ENCODE results near the gene CFAP65.

Gene CFAP65

DNA sequence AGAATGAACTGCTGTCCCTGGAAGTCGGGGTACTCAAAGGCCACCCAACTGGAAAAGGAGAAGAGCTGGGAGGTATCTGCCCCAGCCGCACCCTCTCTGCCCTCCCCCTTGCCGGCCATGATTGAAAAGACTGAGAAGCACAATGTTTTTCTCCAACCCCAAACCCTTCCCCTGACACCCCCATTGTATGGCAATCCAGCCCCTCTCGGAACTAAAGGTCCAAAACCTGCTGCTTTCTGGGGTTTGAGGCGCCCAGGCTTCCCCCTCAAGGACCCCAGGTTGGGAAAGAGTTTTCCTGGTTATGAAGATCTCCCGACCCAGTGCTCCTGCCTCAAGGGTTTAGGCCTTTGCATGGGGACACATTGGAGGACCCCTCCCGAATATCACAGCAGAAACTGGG lies 49.1 kb downstream of the CFAP65 start:
- DNase-seq (ENCODE audit: low read depth), result no peak

GRCh38 chr2:218991674-218992168 lies 49.6 kb downstream of the CFAP65 start:
- DNase-seq (ENCODE audit: low read depth), result no peak

DNA sequence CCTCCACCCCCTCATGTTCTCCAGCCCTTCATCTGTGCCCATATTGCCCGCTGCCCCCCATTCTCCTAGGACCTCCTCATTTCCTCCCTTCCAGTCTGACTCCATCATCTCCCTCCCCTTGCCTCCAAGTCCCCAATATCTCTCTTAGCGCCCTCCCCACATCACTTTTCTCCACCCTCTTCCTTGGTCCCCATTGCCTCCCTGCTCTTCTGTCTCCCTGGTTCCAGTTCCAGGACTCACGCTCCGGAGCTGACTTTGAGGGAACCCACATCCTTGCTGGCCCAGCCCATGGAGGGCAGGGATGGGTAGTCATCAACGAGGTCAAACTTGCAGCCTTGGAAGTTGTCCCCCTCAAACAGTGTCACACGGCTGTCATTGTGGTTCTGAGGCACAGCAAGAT lies 50.7 kb downstream of the CFAP65 start:
- no peak for DNase-seq (ENCODE audit: low read depth)

GRCh38 chr2:218990052-218990451 lies 51.3 kb downstream of the CFAP65 start:
- no peak for DNase-seq (ENCODE audit: low read depth)

- DNase-seq (ENCODE audit: low read depth), result no peak
Measured at GRCh38 chr2:218988650-218989049, 52.7 kb downstream of the CFAP65 start.

- DNase-seq (ENCODE audit: low read depth), result no peak
Measured at GRCh38 chr2:218988164-218988563, 53.2 kb downstream of the CFAP65 start.

DNA sequence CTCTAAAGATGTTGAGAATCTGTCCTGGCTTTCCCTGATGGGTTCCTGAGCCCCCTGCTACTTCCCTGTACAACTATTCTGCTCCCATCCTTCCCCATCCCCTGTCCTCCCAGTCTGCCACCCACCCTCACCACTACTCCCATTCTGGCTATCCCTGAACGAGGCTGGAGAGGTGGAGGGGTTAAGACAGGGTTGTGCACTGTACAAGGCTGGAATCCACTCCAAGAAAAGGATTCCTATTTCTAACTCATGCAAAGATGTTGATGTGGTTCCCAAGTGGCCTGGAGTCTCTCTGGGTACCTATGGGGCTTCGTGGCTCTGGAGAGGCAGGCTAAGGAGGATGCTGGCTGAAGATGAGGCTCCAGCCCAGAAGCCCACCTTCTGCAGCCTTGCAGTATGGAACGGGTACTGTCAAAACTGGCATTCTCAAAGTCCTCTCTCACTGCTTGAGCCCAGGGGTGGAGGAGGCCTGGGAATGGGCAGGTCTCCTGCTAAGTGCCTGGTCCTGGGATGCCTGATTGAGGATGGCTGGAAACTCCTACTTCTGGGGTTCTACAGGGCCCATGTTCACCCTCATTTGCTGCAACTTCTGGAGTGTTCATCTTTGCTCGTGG lies 55.1 kb downstream of the CFAP65 start:
- DNase-seq (ENCODE audit: low read depth), result no peak

DNA sequence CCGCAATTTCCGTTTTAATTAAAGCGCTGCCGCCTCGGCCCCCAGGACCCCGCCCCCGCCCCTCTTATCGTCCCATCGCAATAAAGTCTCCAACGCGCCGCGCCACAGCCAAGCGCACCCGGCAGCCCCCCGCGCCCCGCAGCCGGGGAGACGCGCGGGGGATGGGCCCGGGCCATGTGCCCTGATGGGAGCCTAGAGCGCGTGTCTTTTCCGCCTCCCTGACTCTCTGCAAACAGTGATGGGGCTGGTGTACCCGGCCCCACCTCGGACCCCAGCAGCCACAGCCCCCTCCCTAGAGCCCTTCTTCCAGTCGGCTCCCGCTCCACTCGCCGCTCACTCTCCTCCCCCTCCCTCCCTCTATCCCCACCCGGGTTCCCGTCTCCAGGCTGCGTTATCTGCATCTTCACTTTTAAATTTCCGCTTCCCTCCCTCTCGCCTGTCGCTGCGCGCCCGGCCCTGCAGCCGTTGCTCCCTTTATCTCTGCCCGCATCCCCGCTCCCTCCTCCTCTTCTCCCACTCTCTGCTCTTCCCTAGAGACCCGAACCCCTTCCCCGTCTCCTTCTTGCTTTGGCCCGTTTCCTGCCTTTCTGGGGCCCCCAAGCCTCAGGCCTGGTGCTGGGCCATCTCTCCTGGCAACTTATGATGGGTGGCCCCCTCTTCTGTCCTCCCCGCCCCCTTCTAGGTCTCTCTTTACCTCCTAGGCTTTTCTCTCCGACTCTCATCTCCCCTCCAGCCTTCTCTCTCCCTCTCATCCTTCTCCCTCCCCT lies 55.8 kb downstream of the CFAP65 start:
- DNase-seq (ENCODE audit: low read depth), result no peak

DNA sequence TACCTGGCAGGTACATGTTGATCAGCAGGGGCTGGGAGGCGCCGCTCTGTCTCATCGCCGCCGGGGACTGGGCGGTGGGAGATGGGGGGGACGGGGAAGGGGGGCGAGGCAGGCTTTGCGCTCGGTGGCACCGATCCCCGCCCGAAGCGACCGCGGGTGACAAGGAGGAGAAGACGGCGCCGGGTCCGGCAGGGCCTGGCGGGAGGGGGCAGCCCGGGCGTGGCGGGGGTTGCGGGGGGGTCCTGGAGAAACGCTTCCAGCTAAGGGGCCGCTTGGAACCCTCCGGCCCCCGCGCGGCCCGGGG lies 56.3 kb downstream of the CFAP65 start, which contains the start of gene FEV:
Gene FEV (minus strand): TSS at position 164 of the 304 bp plus-strand sequence. CDS start 109 bp downstream, at position 55.
- no peak for DNase-seq (ENCODE audit: low read depth)

DNA sequence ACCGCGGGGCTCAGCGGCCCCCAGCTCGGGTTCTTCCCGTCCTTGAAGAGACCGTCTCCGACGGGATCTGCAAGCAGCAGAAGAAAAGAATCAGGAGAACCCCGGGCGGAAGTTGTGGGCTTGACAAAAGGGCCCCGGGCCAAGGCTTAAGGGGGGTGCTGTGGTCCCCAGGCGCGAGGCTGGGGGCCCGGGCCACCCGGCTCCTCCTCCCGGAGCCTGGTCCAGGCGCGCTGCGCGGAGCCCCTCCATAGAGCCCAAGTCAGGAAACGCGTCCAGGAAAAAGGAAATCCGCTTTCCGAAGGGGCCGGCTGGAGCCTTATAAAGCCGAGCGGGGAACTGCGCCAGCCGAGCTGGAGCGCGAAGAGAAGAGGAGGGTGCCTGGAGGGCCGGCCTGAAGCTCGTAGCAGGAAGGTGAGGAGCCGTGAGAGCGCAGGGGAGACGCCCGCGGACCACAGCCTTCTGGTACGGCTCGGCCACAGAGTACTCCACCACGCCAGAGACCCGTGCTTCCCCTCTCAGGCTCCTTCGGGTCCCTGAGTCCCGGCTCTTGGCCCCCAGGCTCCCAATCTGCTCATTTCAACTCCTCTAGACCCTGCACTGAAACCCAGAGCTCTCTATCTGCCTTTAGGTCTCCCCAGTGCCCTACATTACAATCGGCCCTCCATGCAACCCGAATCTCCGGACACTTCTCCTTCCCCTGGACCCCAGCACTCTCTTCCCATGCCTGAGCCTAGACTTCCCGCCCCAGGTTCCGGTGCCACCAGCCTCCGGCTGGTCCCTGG lies 56.9 kb downstream of the CFAP65 start:
- DNase-seq (ENCODE audit: low read depth), result no peak

- DNase-seq (ENCODE audit: low read depth), result no peak
Measured at GRCh38 chr2:218983934-218984238, 57.4 kb downstream of the CFAP65 start.

DNA sequence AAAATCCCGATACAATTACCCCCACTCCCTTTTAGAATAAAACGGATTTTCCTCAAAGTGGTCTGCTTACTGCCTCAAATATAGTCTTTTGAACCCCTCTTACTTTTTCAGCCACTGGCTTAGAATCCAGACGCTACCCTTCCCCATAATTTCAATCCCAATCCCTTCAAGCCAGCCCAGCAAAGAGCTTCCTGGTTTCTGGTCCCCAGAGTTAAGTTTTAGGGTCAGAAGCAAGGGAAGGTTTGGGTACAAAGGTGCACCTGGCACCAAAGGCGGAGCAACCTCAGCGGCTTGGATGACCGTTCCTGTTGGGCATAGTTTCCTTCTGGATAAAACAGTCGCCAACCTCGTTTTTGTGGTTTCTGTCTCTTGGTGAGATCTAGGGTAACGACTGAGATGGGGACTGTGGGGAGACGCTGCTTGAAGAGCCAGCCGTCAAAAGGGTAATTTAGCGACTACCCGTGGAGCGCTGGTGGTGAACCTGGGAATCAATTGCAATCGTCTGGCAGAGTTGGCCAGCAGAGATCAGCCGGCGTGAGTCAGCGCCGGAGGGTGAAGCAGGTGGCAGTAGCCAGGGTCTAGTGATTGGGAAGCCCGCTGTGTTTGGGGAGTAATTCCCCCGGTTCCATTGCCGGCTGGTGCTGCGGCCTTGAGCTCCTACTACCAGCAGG lies 57.9 kb downstream of the CFAP65 start:
- DNase-seq (ENCODE audit: low read depth), result no peak

- DNase-seq (ENCODE audit: low read depth), result no peak
Measured at GRCh38 chr2:218982586-218983262, 58.6 kb downstream of the CFAP65 start.

GRCh38 chr2:218981881-218982585 lies 59.3 kb downstream of the CFAP65 start:
- no peak for DNase-seq (ENCODE audit: low read depth)

GRCh38 chr2:218981390-218981880 lies 59.9 kb downstream of the CFAP65 start:
- no peak for DNase-seq (ENCODE audit: low read depth)

DNA sequence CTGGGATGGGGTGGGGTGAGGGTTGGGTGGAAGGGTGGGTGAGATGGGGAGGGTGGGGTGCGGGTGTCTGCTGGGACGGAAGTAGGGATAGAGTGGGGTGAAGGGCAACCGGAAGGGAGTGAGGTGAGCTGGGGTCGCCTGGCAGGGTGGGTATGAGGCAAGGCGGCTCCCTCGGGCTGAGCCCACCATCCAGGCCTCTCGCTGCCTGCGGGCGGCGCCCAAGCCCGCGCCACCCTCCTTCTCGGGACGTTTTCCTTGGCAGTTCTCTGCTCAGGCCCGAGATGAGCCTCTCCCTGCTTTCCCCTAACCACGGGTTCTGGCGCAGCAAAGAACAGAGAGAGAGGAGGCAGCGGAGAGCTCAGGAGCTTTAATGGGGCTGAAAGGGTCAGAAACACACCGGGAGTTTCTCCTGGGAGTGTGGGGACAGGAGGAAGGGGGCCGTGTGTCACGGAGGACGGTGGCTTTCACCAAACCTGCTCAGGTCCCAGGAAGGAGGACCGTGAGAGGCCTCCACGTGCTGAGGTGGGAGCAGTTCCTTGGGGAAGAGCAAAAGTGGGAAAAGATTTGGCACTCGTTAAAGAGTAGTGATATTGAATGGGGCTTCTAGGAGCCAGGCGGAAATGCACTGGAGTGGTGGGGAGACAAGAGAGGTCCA lies 60.5 kb downstream of the CFAP65 start:
- no peak for DNase-seq (ENCODE audit: low read depth)

GRCh38 chr2:218979846-218980734 lies 61.2 kb downstream of the CFAP65 start:
- DNase-seq (ENCODE audit: low read depth), result peak; percentile 69

DNA sequence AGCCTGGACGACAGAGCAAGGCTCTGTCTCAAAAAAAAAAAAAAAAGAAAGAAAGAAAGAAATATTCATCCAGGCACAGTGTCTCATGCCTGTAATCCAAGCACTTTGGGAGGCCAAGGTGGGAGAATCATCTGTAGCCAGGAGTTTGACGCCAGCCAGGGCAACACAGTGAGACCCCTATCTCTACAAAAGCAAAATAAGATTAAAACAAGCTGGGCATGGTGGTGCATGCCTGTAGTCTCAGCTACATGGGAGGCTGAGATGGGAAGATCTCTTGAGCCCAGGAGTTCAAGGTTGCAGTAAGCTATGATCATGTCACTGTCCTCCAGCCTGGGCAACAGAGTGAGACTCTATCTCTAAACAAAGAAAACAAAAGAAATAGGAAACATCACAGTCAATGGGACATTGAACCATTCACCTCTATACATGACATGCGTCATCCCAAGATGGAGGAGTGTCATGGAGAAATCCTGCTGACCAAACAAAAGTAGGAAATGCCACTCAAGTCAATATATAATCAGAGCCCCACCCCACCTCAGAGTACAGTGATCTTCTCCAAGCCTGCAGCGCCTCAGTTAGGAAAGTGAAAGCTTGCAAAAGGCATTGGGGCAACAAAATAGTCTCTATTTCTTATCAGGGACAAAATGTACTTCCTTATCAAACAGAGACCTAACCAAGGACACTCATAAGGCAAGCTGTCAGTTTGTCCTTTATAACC lies 66.1 kb downstream of the CFAP65 start:
- no peak for DNase-seq (ENCODE audit: low read depth)

DNA sequence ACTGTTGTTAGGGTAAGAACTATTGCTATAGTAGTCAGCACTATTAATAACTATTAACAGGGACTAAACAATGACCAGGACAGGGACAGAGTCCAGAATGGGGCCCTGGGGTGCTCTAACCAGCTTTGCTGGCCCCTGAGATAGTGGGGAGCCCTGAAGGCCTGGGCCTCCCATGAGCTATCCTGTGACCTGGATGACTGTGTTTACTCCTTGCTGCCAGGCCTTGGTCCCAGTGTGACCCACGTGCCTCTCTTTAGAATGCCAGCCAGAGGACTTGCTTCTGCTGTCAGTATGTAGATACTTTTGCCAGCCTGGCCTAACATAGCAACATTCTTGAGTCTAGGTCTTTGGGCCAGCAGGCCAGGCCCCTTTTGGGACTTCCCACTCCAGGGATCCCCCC lies 70.4 kb downstream of the CFAP65 start:
- no peak for DNase-seq (ENCODE audit: low read depth)

Measured in stimulated activated CD8-positive, alpha-beta memory T cell treated with anti-CD3 and anti-CD28 coated beads, Interleukin-15, amount 100 ng/mL, for 24 hours (primary cell).